ENCODE results near the gene SMYD3.

DNA sequence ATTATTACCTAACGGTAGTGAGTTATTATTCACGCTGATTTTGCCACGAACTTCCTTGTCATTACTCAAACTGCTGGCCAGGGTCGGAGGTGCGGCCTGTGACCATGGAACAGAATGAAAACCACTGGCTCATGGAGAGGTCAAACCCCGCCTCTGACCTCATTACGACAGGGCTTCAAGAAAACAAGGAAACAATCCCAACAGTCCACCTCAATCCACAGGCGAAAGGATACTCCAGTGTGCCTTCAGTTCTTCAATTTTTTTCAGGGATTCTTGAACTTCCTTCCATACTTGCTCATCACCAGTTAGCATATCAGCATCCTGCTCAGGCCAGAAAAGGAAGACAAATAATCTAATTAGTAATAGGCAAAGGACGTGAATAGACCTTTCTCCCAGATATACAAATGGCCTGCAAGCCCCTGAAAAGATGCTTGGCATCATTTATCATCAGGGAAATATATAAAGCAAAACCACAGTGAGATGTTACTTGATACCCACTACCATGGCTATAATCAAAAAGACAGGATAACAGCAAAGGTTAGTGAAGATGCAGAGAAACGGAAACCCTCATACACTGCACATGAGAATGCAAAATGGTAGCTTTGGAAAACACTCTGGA, 643.4 kb downstream of the SMYD3 start:
- TF ChIP-seq SMC3 (conservative IDR thresholded peaks at IDR 0.05; ENCODE audit: poor library complexity) (no peak), EZH2 (IDR thresholded peaks at IDR 0.05; ENCODE audit: borderline replicate concordance, insufficient read depth, low read length, poor library complexity, severe bottlenecking) (no peak)
- TF ChIP-seq, protein P1, sequence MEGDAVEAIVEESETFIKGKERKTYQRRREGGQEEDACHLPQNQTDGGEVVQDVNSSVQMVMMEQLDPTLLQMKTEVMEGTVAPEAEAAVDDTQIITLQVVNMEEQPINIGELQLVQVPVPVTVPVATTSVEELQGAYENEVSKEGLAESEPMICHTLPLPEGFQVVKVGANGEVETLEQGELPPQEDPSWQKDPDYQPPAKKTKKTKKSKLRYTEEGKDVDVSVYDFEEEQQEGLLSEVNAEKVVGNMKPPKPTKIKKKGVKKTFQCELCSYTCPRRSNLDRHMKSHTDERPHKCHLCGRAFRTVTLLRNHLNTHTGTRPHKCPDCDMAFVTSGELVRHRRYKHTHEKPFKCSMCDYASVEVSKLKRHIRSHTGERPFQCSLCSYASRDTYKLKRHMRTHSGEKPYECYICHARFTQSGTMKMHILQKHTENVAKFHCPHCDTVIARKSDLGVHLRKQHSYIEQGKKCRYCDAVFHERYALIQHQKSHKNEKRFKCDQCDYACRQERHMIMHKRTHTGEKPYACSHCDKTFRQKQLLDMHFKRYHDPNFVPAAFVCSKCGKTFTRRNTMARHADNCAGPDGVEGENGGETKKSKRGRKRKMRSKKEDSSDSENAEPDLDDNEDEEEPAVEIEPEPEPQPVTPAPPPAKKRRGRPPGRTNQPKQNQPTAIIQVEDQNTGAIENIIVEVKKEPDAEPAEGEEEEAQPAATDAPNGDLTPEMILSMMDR (IDR thresholded peaks at IDR 0.05; ENCODE audit: poor library complexity, severe bottlenecking) = no peak

All from neural cell (in vitro differentiated cells).